Lower lobe of right lung (tissue), 2 donors: ENCODE data around the gene COL6A3. TPM values are rescaled to one million over a fixed set of nuclear protein-coding genes. Genes with fewer than 3 reads are reported as not detected.

ENCODE experiments used
- ATAC-seq, 2 donors: fragments of 200-7000 bp; cut with Tn5 transposase; one replicate each; pipeline ENCODE4 v1.9.1; 2020 to 2022; ENCODE audit warnings: mild to moderate bottlenecking in 2 of 2, moderate library complexity in 2 of 2
- DNase-seq: peaks from one replicate; pipeline ENCODE4 v3.0.0-alpha.2; 2020
- H3K27ac ChIP-seq: fragments of 200-600 bp; one replicate; pipeline ENCODE4 v1.8.0; 2022
- H3K27me3 ChIP-seq: fragments of 200-600 bp; one replicate; pipeline ENCODE4 v1.8.0; 2022; ENCODE audit warnings: low read depth
- H3K36me3 ChIP-seq: fragments of 200-600 bp; one replicate; pipeline ENCODE4 v1.8.0; 2022; ENCODE audit warnings: mild to moderate bottlenecking
- H3K4me1 ChIP-seq: fragments of 200-600 bp; one replicate; pipeline ENCODE4 v1.8.0; 2022
- H3K4me3 ChIP-seq: fragments of 200-600 bp; one replicate; pipeline ENCODE4 v1.8.0; 2022; ENCODE audit warnings: mild to moderate bottlenecking
- H3K9me3 ChIP-seq: fragments of 200-600 bp; one replicate; pipeline ENCODE4 v1.8.0; 2022
- CTCF ChIP-seq: fragments of 200-600 bp; IDR thresholded peaks from one replicate; pipeline ENCODE4 v1.8.0; 2022; ENCODE audit warnings: antibody characterized with exemption, mild to moderate bottlenecking
- intact Hi-C: fragments of 100-400 bp; cut with DNase I; formaldehyde crosslinking; loops from one replicate; pipeline ENCODE4 v1.11.0; 2022
- total RNA-seq: library from RNA; stranded (reverse); fragmentation: NEBNext Ultra II Directional; extraction: Animal tissue kit (Norgen Biotek cat#: 25700); gene quantifications from one replicate; pipeline ENCODE4 v1.2.1, GENCODE V29; 2021
- donor health status: DM: no; HTN: yes; CAD: no; lungs with severe emphysema.

COL6A3 gene
- total RNA-seq, 1 donor from 2014 or later, result 114 TPM

- ATAC-seq, result no peak
- peaks cover 23% of the 10 kb centered on the region for H3K36me3 ChIP-seq
- H3K27me3 ChIP-seq, result no peaks in the 10 kb centered on the region
- H3K27ac ChIP-seq, result no peak overlapping the region
- no peaks in the 10 kb centered on the region for H3K9me3 ChIP-seq
- no peaks in the 10 kb centered on the region for H3K4me1 ChIP-seq
- no peak for TF ChIP-seq CTCF
- intact Hi-C loops, result no loop called here
- no peak for DNase-seq
- no peak overlapping the region for H3K4me3 ChIP-seq
These were observed 42.1 kb downstream of the COL6A3 start for GRCh38 chr2:237371856-237372255.

- ATAC-seq (no peak), DNase-seq (no peak)
- Histone ChIP-seq H3K36me3 (peaks cover 30% of the 10 kb centered on the region), H3K4me3 (no peak overlapping the region), H3K9me3 (no peaks in the 10 kb centered on the region), H3K4me1 (no peaks in the 10 kb centered on the region), H3K27me3 (peaks cover 1% of the 10 kb centered on the region), H3K27ac (no peak overlapping the region)
- intact Hi-C loops, result no loop called here
- no peak for TF ChIP-seq CTCF
These were observed 48.3 kb downstream of the COL6A3 start for GRCh38 chr2:237365671-237366070.

GRCh38 chr2:237364655-237365054 is 49.3 kb downstream of the COL6A3 start:
- DNase-seq (no peak), ATAC-seq (peak in 1 of 2 donors; percentile 22)
- H3K4me3 ChIP-seq, result no peak overlapping the region
- no peak overlapping the region for H3K27ac ChIP-seq
- intact Hi-C loops, result no loop called here
- H3K4me1 ChIP-seq, result no peaks in the 10 kb centered on the region
- TF ChIP-seq CTCF, result no peak
- peaks cover 38% of the 10 kb centered on the region for H3K36me3 ChIP-seq
- no peaks in the 10 kb centered on the region for H3K9me3 ChIP-seq
- peaks cover 7% of the 10 kb centered on the region for H3K27me3 ChIP-seq

DNA sequence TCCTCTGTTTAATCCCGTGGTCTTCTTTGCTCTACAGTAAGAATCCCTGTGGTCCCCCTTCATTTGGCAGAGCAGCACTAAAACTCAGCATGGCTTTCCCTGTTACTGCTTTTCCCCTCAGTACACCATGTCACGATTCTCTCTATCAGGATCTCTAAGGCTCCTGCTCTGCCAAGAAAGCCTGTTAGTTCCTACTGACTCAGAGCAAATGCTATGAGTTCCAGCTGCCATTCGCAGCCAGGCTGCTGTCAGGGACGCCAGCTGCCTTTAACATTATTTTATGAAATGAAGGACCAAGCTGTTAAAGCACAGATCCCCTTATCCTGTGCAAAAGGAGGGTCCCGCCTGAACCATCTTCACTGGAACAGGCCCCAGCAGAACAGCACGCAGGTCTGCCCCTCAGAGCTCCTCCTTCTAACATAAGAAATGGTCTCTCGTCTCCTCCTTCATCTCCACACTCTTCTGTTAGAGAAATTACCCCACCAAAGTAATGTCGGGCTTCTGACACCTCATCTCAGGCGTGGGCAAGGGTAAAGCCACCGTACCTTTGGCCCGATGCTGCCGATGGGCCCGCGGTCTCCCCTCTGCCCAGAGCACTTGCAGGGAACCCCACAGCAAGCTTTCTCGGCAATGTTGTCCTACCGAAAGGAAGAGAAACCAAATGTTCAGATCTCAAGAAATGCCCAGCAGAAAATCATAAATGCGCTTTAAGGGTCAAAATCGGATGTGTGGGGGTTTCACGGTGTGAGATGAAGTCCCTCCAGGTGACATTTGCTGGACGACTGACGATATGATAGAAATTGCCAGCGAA is 52.6 kb downstream of the COL6A3 start:
- DNase-seq, result no peak
- Histone ChIP-seq H3K9me3 (no peaks in the 10 kb centered on the region), H3K4me1 (no peaks in the 10 kb centered on the region), H3K4me3 (no peak overlapping the region), H3K27ac (no peak overlapping the region), H3K36me3 (peaks cover 40% of the 10 kb centered on the region), H3K27me3 (peaks cover 7% of the 10 kb centered on the region)
- no peak for ATAC-seq
- no peak for TF ChIP-seq CTCF
- intact Hi-C loops, result no loop called here

- Histone ChIP-seq H3K27me3 (peaks cover 7% of the 10 kb centered on the region), H3K9me3 (no peaks in the 10 kb centered on the region), H3K4me1 (no peaks in the 10 kb centered on the region), H3K36me3 (peaks cover 36% of the 10 kb centered on the region), H3K4me3 (no peak overlapping the region), H3K27ac (peak overlapping the region; percentile 31)
- intact Hi-C loops, result no loop called here
- DNase-seq (no peak), ATAC-seq (no peak)
- no peak for TF ChIP-seq CTCF
These were observed 53.8 kb downstream of the COL6A3 start for GRCh38 chr2:237359894-237360780.
